HepG2 (cell line): Measurements from ENCODE around the gene JPH4. TPM values are rescaled to one million over a fixed set of nuclear protein-coding genes. Genes with fewer than 3 reads are reported as not detected.

Experiments
- ELK4 ChIP-seq: sonication (generic); formaldehyde crosslinking; IDR thresholded peaks from 2 replicates; pipeline ENCODE4 v1.9.0; 2021; ENCODE audit warnings: missing genetic modification reagents, borderline replicate concordance
- FUBP1 ChIP-seq: sonication (generic); formaldehyde crosslinking; IDR thresholded peaks from 2 replicates; pipeline ENCODE4 v1.5.1; 2020; ENCODE audit warnings: missing genetic modification reagents, mild to moderate bottlenecking, borderline replicate concordance
- GATAD1 ChIP-seq: IDR thresholded peaks from 2 replicates; pipeline ENCODE4 v1.6.1; 2016; ENCODE audit warnings: missing genetic modification reagents, missing compliant biosample characterization
- HDAC2 ChIP-seq: sonication (generic); formaldehyde crosslinking; IDR thresholded peaks from 2 replicates; pipeline ENCODE4 v1.4.0; 2020; ENCODE audit warnings: missing genetic modification reagents
- KAT8 ChIP-seq: IDR thresholded peaks from 2 replicates; pipeline ENCODE4 v1.6.1; 2016; ENCODE audit warnings: missing genetic modification reagents, missing compliant biosample characterization
- POLR2A ChIP-seq, 2 experiments: IDR thresholded peaks; 2 replicates each; pipeline ENCODE4 v1.6.1; 2011; ENCODE audit warnings: low read depth in 2 of 2, low read length in 2 of 2, mild to moderate bottlenecking in 1 of 2, moderate library complexity in 1 of 2; ENCODE audit not compliant: insufficient read depth in 1 of 2
- SIX1 ChIP-seq: sonication (generic); formaldehyde crosslinking; IDR thresholded peaks from 2 replicates; pipeline ENCODE4 v1.4.0; 2020; ENCODE audit warnings: missing genetic modification reagents, borderline replicate concordance
- TRAFD1 ChIP-seq: sonication (generic); formaldehyde crosslinking; IDR thresholded peaks from 2 replicates; pipeline ENCODE4 v1.5.1; 2020; ENCODE audit warnings: missing genetic modification reagents, mild to moderate bottlenecking, borderline replicate concordance
- ZFP37 ChIP-seq: sonication (generic); formaldehyde crosslinking; IDR thresholded peaks from 2 replicates; pipeline ENCODE4 v1.4.0; 2020; ENCODE audit warnings: missing genetic modification reagents, borderline replicate concordance
- ZNF136 ChIP-seq: sonication (generic); formaldehyde crosslinking; IDR thresholded peaks from 2 replicates; pipeline ENCODE4 v1.8.1; 2022; ENCODE audit warnings: low read depth, mild to moderate bottlenecking, moderate library complexity, missing genetic modification reagents
- ZNF563 ChIP-seq: sonication (generic); formaldehyde crosslinking; IDR thresholded peaks from 2 replicates; pipeline ENCODE4 v1.8.0; 2022; ENCODE audit warnings: mild to moderate bottlenecking, moderate library complexity, missing genetic modification reagents
- ZNF577 ChIP-seq: sonication (generic); formaldehyde crosslinking; IDR thresholded peaks from 2 replicates; pipeline ENCODE4 v1.4.0; 2020; ENCODE audit warnings: mild to moderate bottlenecking, low read depth, missing genetic modification reagents, borderline replicate concordance
- polyA plus RNA-seq, 8 experiments: library from polyadenylated mRNA; depleted of rRNA in 3 of 8; stranded (reverse) in 7 of 8; unstranded in 1 of 8; fragments of >200 nt; fragmentation: Illumina TruSeq in 4 of 8; extraction: Trizol in 4 of 8; gene quantifications; 2 replicates each; pipeline versions ENCODE4 v1.2.1 to v1.2.3, GENCODE V29; 2011 to 2016; ENCODE audit warnings: low read depth in 4 of 8, missing spikeins in 1 of 8, mixed read lengths in 1 of 8; ENCODE audit not compliant: insufficient read depth in 1 of 8
- total RNA-seq, 5 experiments: library from RNA; depleted of rRNA; stranded (reverse); fragments of >200 nt; fragmentation: Illumina TruSeq; extraction: Trizol; gene quantifications; 2 replicates each; pipeline ENCODE4 v1.2.3, GENCODE V29; 2016; ENCODE audit warnings: low read depth in 1 of 5
- TF ChIP-seq, protein P1 (sequence below): sonication (generic); formaldehyde crosslinking; IDR thresholded peaks from 2 replicates; pipeline ENCODE4 v1.5.0; 2020; ENCODE audit warnings: mild to moderate bottlenecking, missing genetic modification reagents

JPH4 gene
- total and polyA plus RNA-seq, 2 of the 13 experiments (the other 11 are each of a cell fraction or from before 2014, with no cell fraction given): 0.08 to 0.22 TPM

- TF ChIP-seq FUBP1 (CRISPR knock-in tag) (peak; percentile 95; the same call in 1 of the 2 replicates), ZNF136 (CRISPR knock-in tag) (0 out of 2 replicates have a peak, but pooled peaks have one; percentile 89), ZNF577 (CRISPR knock-in tag) (0 out of 2 replicates have a peak, but pooled peaks have one; percentile 80), ZFP37 (peak; percentile 55; the same call in 1 of the 2 replicates), ELK4 (CRISPR knock-in tag) (no peak), POLR2A (IDR thresholded peaks at IDR 0.05; ENCODE audit: insufficient read depth in 1 of 2, low read depth in 2 of 2, low read length in 2 of 2) (peak in 1 of 2 experiments; percentile 83; a peak in 2 of 4 replicates), GATAD1 (CRISPR knock-in tag) (peak; percentile 88), HDAC2 (peak; percentile 72; the same call in 1 of the 2 replicates), ZNF563 (CRISPR knock-in tag) (peak; percentile 92), KAT8 (CRISPR knock-in tag) (peak; percentile 98), TRAFD1 (CRISPR knock-in tag) (peak; percentile 90; the same call in 1 of the 2 replicates), SIX1 (CRISPR knock-in tag) (0 out of 2 replicates have a peak, but pooled peaks have one; percentile 42)
- TF ChIP-seq, protein P1, sequence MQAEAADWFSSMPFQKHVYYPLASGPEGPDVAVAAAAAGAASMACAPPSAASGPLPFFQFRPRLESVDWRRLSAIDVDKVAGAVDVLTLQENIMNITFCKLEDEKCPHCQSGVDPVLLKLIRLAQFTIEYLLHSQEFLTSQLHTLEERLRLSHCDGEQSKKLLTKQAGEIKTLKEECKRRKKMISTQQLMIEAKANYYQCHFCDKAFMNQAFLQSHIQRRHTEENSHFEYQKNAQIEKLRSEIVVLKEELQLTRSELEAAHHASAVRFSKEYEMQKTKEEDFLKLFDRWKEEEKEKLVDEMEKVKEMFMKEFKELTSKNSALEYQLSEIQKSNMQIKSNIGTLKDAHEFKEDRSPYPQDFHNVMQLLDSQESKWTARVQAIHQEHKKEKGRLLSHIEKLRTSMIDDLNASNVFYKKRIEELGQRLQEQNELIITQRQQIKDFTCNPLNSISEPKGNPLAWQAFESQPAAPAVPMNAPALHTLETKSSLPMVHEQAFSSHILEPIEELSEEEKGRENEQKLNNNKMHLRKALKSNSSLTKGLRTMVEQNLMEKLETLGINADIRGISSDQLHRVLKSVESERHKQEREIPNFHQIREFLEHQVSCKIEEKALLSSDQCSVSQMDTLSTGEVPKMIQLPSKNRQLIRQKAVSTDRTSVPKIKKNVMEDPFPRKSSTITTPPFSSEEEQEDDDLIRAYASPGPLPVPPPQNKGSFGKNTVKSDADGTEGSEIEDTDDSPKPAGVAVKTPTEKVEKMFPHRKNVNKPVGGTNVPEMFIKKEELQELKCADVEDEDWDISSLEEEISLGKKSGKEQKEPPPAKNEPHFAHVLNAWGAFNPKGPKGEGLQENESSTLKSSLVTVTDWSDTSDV (CRISPR knock-in tag): no peak; the same call in 1 of the 2 replicates
Measured at GRCh38 chr14:23567186-23568020, 11.2 kb downstream of the JPH4 start, which contains the start of gene AP1G2 (continued).
